ENCODE results near the gene TAS2R40. TPM values are rescaled to one million over a fixed set of nuclear protein-coding genes. Genes with fewer than 3 reads are reported as not detected.

The TAS2R40 gene
- polyA plus RNA-seq, 1 of the 3 experiments (the other 2 are of a cell fraction): not detected

DNA sequence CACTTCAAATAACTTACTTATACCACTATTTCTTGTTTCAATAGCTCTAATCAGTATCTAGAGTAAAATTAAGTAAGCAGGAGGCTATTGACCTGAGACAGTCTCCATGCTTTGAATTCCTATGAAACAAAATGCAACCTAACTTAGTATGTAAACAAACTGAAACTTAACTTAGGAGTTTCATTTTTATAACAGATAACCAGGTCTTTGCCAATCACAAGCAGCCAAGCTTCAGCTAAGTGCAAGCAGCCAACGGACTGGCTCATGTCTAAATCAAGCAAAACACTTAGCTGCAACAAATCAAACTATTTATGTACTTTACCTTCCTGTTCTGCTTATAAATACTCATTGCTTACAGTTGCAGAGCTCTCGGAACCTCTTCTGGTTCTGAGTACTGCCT lies 37.0 kb downstream of the TAS2R40 start:
- H3K4me1 ChIP-seq (ENCODE audit: control insufficient read depth in 1 of 2, insufficient read depth in 2 of 2, low read depth in 1 of 2, low read length in 1 of 2): peaks cover 0 to 2% of the 10 kb centered on the region in 2 experiments; a peak in 1 of 4 replicates
- no peak overlapping the region for H3K4me2 ChIP-seq
- no peaks in the 10 kb centered on the region for H3K27me3 ChIP-seq (ENCODE audit: insufficient read depth)
- ChIA-PET CTCF (interaction anchor here (0.8 to 2.7 kb wide), 6 partner anchors 9 to 157 kb away, joined by 3 to 7 read pairs (median 4); no protein-coding TSS in a partner anchor), POLR2A (no interaction called here)
- no peak overlapping the region for H3K4me3 ChIP-seq (ENCODE audit: low read depth in 2 of 2, low read length in 1 of 2)
- H4K20me1 ChIP-seq (ENCODE audit: insufficient read depth): no peaks in the 10 kb centered on the region
- no peak overlapping the region for H3K27ac ChIP-seq (ENCODE audit: low read depth in 2 of 2, low read length in 1 of 2)
- no peak for TF ChIP-seq SIN3A (IDR thresholded peaks at IDR 0.05; ENCODE audit: borderline replicate concordance, low read depth, low read length)
- no peak for TF ChIP-seq MXI1 (IDR thresholded peaks at IDR 0.05; ENCODE audit: low read depth, low read length)
- TF ChIP-seq CHD2 (IDR thresholded peaks at IDR 0.05; ENCODE audit: low read length, partially characterized antibody): no peak
- TF ChIP-seq, protein P1, sequence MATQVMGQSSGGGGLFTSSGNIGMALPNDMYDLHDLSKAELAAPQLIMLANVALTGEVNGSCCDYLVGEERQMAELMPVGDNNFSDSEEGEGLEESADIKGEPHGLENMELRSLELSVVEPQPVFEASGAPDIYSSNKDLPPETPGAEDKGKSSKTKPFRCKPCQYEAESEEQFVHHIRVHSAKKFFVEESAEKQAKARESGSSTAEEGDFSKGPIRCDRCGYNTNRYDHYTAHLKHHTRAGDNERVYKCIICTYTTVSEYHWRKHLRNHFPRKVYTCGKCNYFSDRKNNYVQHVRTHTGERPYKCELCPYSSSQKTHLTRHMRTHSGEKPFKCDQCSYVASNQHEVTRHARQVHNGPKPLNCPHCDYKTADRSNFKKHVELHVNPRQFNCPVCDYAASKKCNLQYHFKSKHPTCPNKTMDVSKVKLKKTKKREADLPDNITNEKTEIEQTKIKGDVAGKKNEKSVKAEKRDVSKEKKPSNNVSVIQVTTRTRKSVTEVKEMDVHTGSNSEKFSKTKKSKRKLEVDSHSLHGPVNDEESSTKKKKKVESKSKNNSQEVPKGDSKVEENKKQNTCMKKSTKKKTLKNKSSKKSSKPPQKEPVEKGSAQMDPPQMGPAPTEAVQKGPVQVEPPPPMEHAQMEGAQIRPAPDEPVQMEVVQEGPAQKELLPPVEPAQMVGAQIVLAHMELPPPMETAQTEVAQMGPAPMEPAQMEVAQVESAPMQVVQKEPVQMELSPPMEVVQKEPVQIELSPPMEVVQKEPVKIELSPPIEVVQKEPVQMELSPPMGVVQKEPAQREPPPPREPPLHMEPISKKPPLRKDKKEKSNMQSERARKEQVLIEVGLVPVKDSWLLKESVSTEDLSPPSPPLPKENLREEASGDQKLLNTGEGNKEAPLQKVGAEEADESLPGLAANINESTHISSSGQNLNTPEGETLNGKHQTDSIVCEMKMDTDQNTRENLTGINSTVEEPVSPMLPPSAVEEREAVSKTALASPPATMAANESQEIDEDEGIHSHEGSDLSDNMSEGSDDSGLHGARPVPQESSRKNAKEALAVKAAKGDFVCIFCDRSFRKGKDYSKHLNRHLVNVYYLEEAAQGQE (IDR thresholded peaks at IDR 0.05; ENCODE audit: low read depth, low read length): no peak
- TF ChIP-seq, protein P2, sequence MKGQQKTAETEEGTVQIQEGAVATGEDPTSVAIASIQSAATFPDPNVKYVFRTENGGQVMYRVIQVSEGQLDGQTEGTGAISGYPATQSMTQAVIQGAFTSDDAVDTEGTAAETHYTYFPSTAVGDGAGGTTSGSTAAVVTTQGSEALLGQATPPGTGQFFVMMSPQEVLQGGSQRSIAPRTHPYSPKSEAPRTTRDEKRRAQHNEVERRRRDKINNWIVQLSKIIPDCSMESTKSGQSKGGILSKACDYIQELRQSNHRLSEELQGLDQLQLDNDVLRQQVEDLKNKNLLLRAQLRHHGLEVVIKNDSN (IDR thresholded peaks at IDR 0.05; ENCODE audit: borderline replicate concordance, low read depth): no peak
- TF ChIP-seq, protein P3, sequence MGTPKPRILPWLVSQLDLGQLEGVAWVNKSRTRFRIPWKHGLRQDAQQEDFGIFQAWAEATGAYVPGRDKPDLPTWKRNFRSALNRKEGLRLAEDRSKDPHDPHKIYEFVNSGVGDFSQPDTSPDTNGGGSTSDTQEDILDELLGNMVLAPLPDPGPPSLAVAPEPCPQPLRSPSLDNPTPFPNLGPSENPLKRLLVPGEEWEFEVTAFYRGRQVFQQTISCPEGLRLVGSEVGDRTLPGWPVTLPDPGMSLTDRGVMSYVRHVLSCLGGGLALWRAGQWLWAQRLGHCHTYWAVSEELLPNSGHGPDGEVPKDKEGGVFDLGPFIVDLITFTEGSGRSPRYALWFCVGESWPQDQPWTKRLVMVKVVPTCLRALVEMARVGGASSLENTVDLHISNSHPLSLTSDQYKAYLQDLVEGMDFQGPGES (IDR thresholded peaks at IDR 0.05; ENCODE audit: low read depth, low read length): no peak
- TF ChIP-seq RAD21 (IDR thresholded peaks at IDR 0.05; ENCODE audit: low read length): no peak
- TF ChIP-seq TEAD4 (IDR thresholded peaks at IDR 0.05; ENCODE audit: borderline replicate concordance, insufficient read depth): no peak
- no peak for DNase-seq
- no peak overlapping the region for H3K9ac ChIP-seq
- H3K36me3 ChIP-seq (replicated peaks in 1 of 2; ENCODE audit: control insufficient read depth in 1 of 2, insufficient read depth in 2 of 2, low read length in 1 of 2): no peaks in the 10 kb centered on the region
- H3K9me2 ChIP-seq: no peaks in the 10 kb centered on the region
- 53% methylated on average over 2 of the region's 2 CpGs for WGBS (ENCODE audit: low lambda C conversion rate)
- peaks cover 5% of the 10 kb centered on the region; the same call in 1 of the 2 replicates for H3K9me3 ChIP-seq
- no peaks in the 10 kb centered on the region for H3F3A ChIP-seq (replicated peaks; ENCODE audit: insufficient read depth)
- H3K79me2 ChIP-seq (ENCODE audit: insufficient read depth): peaks cover 4% of the 10 kb centered on the region
- H2AFZ ChIP-seq (ENCODE audit: low read depth): no peak overlapping the region; the same call in none of the 2 replicates

DNA sequence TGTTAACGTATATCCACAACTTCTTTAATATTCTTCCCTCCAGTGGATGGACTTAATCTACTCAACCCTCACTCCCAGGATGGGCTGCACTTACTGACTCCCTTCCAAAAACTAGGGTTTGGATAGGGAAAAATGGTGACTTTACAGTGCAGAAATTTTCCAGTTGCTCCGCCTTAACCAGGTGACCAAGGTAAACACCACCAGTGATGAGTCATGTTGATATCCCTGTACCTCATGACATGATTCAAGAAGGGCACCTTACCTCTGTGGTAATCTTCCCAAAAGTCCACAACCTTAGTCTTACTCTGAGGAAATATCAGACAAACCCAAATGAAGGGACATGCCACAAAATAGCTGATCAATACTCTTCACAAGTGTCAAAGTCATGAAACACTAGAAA lies 37.9 kb downstream of the TAS2R40 start:
- Histone ChIP-seq H3K4me1 (ENCODE audit: control insufficient read depth in 1 of 2, insufficient read depth in 2 of 2, low read depth in 1 of 2, low read length in 1 of 2) (peaks cover 7 to 9% of the 10 kb centered on the region in 2 experiments; a peak in 2 of 4 replicates), H2AFZ (ENCODE audit: low read depth) (no peak overlapping the region), H4K20me1 (ENCODE audit: insufficient read depth) (no peaks in the 10 kb centered on the region), H3K4me3 (ENCODE audit: low read depth in 2 of 2, low read length in 1 of 2) (no peak overlapping the region), H3K36me3 (replicated peaks in 1 of 2; ENCODE audit: control insufficient read depth in 1 of 2, insufficient read depth in 2 of 2, low read length in 1 of 2) (no peaks in the 10 kb centered on the region), H3K27me3 (ENCODE audit: insufficient read depth) (no peaks in the 10 kb centered on the region), H3K4me2 (no peak overlapping the region), H3K27ac (ENCODE audit: low read depth in 2 of 2, low read length in 1 of 2) (no peak overlapping the region), H3K9me2 (no peaks in the 10 kb centered on the region), H3F3A (replicated peaks; ENCODE audit: insufficient read depth) (no peaks in the 10 kb centered on the region), H3K9ac (no peak overlapping the region), H3K9me3 (no peaks in the 10 kb centered on the region), H3K79me2 (ENCODE audit: insufficient read depth) (peaks cover 13% of the 10 kb centered on the region)
- ChIA-PET CTCF (interaction anchor here (1.9 to 2.7 kb wide), 2 partner anchors 19 to 156 kb away, joined by 7 to 8 read pairs; no protein-coding TSS in a partner anchor), POLR2A (no interaction called here)
- DNase-seq: no peak
- WGBS (ENCODE audit: low lambda C conversion rate): 88% methylated on average over 2 of the region's 2 CpGs
- TF ChIP-seq CHD2 (IDR thresholded peaks at IDR 0.05; ENCODE audit: low read length, partially characterized antibody) (no peak), GATA2 (CRISPR knock-in tag; IDR thresholded peaks at IDR 0.05) (no peak), NRF1 (IDR thresholded peaks at IDR 0.05; ENCODE audit: low read depth, low read length) (no peak), ELF1 (IDR thresholded peaks at IDR 0.05) (no peak)
- TF ChIP-seq, protein P4, sequence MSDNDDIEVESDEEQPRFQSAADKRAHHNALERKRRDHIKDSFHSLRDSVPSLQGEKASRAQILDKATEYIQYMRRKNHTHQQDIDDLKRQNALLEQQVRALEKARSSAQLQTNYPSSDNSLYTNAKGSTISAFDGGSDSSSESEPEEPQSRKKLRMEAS (IDR thresholded peaks at IDR 0.05; ENCODE audit: low read depth): no peak
- TF ChIP-seq, protein P1 (IDR thresholded peaks at IDR 0.05; ENCODE audit: low read depth, low read length): no peak

Data from SK-N-SH (cell line).